Stimulated activated CD8-positive, alpha-beta memory T cell treated with anti-CD3 and anti-CD28 coated beads, Interleukin-7, amount 100 ng/mL, for 1 hour (primary cell): ENCODE results near the gene MBNL1.

Experiments used
- DNase-seq, 2 donors: peaks; one replicate each; pipeline ENCODE4 v3.0.0-alpha.2; 2020; ENCODE audit warnings: low read depth in 2 of 2

MBNL1 gene

GRCh38 chr3:152276681-152277080, 8.0 kb downstream of the MBNL1 start:
- DNase-seq, result no peak

DNA sequence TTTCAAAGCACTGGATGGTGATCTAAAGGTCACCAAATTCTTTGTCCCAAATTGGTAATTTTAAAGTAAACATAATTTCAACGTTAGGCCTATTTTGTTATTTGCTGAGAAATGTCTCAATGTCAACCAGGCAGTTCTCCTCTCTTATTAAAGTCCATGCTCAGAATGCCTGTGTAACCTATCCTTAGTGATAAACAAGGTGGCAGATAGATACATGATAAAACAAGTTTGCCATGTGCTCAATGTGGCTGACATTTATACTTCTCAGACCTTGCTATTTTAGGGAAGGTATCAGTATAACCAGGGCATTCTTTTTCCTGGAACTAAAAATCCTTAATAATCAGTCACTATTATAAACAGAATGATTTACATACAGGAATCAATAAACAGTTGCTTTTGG, 8.5 kb downstream of the MBNL1 start:
- no peak for DNase-seq

GRCh38 chr3:152278756-152279427, 10.2 kb downstream of the MBNL1 start:
- no peak for DNase-seq

DNA sequence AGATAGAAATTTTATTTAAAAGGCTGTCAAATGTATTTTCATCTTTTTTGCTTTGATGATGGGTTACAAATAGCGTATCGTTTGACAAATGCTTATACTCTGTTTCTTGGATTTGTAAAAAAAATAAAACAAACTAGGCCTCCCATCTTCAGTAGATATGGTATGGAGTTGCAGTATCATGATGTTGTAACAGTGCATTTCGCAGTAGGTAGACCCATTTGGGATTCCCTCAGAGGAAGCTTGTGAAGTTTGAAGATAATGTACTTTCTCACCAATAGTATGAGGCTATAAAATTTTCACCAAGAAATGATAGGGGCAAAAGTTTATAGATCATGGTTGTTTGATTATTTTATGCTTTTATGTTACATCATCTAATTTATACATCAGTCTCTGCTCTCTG, 10.8 kb downstream of the MBNL1 start:
- no peak for DNase-seq

DNA sequence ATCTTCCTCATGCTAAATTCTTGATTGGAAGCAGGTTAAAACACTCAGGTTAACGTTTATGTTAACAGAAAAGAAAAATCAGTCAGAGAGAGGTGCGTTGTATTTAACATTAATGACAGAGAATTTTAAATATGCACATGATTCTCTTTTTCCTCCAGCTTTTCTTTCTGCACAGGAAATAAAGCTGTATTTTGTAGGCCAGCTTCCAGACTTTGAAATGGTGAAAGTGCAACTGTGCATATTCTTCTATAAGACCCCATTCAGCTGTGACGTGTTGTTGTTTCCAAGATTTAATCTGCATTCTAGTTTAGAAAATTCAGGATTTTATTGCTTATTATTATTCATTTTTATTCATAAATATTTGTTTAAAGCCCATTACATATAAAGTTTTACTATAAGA, 11.8 kb downstream of the MBNL1 start:
- no peak for DNase-seq

GRCh38 chr3:152281133-152281713, 12.5 kb downstream of the MBNL1 start:
- DNase-seq, result no peak

- no peak for DNase-seq
Measured at GRCh38 chr3:152282813-152283212, 14.1 kb downstream of the MBNL1 start.

DNA sequence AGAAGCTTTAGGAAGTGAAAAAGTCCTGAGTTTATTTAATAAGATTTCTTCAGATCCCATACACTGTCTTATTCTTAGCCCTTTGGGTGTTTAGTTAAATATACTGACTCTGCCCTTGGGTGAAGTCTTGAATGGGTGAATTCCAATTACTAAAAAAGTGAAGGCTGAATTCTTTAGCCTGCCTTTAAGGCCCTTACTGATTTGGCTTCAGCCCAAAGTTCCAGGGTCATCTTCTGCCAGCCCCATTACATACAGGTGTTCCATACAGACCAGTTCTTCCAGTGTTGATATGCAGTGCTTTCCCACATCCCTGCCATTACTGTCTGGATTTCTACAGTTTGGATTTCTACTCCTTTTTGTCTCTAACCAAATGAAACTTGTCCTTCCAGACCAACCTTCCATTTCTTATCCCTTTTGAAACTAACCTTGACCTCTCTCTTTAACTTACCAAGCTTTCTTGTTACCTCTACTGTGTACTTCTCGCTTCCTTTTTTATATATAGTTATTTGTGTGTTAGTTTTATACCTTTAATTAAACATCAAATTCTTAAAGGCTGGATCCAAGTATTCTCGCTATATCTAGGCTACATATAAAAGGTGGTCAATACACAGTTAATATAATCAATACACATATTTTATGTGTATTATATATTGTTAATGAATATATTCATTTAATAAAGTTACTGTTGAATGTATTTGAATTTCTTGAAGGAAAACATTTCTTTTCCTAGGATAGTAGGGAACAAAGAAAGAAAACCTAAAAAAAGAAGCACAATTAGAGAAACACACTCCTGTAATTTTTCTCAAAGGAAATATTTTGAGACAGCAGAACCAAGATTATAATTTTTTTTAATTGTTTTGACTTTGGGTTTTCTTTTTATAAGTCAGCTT, 15.0 kb downstream of the MBNL1 start:
- DNase-seq, result no peak

DNA sequence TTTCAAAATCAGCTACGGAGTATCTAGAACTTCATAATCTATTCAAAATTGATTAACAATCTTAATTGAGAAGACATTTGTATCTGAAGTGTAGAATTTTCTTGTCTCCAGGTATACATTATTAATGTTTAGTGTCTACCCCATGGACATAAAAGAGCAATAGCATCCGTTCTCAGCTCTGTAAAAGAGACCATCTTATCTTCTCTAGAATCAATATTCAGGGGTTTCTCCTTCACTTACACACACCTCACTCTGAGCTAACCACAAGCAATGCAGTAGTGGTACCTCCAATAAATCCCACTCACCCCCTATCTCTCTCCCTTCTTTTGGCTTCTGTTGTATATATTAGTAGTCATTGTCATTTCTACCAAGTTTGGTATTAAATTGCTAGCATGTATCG, 16.2 kb downstream of the MBNL1 start:
- no peak for DNase-seq

DNA sequence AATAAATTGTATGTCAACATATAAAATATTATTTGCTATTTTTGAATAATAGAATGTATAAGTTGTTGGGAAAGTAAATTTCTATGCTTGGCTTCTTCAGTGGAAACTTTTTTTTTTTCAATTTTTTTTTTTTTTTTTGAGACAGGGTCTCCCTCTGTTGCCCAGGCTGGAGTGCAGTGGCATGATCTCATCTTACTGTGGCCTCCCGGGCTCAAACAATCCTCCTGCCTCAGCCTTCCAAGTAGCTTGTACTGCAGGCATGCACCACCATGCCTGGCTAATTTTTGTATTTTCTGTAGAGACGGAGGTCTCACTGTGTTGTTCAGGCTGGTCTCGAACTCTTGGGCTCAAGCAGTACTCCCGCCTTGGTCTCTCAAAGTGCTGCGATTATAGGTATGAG, 16.8 kb downstream of the MBNL1 start:
- no peak for DNase-seq

DNA sequence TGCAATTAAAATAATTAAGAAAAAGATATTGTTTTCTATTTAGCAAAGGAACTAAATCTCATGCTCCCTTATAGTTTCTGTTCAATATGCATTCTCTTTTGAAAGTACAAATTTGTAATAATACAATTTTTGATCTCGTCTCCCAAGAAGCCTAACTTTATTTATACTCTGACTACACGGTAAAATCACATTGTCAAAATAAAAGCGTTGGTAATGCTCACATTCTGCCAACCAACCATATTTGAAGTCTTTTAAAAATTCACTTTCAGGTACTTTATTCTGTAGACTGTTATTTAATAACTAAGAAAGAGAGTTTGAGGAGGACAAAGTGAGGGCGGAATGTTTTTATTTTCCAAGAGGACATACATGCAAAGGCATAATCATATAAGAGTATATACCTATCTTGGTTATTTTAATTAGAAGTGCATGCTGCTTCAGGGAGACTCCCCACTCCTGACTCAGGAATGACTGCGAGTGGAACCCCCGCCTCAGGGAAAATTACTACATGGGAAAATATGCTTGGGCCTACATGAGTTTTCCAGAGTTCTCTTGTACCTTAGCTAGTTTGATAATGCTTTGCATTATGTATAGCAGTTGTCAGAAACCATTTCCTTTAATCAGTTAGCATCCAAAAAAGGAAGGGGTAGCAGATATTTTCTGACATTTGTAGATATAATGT, 19.3 kb downstream of the MBNL1 start:
- no peak for DNase-seq

DNA sequence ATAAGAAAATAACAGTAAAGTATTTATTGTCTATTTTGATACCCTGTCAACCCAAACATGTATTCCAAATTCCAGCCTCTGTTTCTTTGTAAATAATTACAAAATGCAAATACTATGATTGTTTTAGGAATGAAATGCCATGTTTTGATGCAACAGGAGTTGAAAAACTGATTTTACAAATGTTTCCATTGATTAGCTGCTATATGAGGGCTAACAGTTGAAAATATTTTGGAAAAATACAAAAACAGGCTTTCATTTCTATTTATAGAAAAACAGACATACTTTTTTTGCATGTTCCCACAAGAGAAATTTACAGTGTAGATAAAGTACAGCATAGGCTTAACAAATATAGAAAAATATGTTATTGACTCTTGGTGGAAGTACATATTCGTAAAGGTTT, 20.0 kb downstream of the MBNL1 start:
- DNase-seq, result no peak

DNA sequence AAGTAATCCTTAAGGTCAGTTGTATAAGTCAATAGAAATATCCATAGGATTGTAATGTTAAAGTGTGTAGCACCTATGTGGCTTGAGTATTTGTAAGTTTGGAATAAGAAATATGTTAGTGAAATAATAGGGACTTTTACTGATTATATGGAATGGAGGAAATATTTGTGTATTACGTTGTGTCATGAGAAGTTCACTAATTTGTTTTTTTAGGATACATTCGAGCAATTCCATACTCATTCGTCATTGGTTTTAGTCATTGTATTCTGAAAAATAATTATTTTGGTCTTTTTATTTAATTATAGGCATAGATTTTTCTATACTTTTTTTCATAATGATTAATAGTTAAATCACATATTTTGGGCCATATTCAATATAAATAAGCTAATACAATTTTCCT, 21.0 kb downstream of the MBNL1 start:
- DNase-seq, result no peak

- no peak for DNase-seq
Measured at GRCh38 chr3:152290374-152290773, 21.6 kb downstream of the MBNL1 start.

GRCh38 chr3:152291238-152291637, 22.5 kb downstream of the MBNL1 start:
- no peak for DNase-seq

GRCh38 chr3:152291649-152292066, 22.9 kb downstream of the MBNL1 start:
- DNase-seq, result no peak

DNA sequence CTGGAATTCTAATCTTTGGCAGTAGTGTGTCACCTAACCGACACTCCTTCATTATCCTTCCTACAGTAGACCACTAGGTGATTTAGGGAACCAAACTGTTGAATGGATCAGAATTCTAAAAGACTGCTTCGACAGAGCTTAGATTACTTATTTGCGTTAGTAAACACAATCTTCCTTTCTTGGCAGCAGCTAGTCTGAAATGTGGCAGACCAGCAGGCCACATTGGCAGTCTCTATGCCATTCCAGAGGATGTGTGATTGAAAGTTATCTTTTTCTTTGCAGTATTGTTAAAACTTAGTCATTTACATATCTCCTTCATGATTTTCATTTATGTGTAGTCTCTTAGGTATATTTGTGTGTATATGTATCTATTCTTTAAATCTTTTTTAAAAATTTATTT, 23.6 kb downstream of the MBNL1 start:
- no peak for DNase-seq

- DNase-seq, result no peak
Measured at GRCh38 chr3:152293347-152294006, 24.7 kb downstream of the MBNL1 start.

- no peak for DNase-seq
Measured at GRCh38 chr3:152295344-152295743, 26.6 kb downstream of the MBNL1 start.

GRCh38 chr3:152295806-152296205, 27.1 kb downstream of the MBNL1 start:
- DNase-seq, result no peak

GRCh38 chr3:152296382-152296781, 27.7 kb downstream of the MBNL1 start:
- DNase-seq, result no peak

- DNase-seq, result no peak
Measured at GRCh38 chr3:152296971-152297370, 28.2 kb downstream of the MBNL1 start.
